Measurements from ENCODE around the gene MFSD2B.

Gene MFSD2B

DNA sequence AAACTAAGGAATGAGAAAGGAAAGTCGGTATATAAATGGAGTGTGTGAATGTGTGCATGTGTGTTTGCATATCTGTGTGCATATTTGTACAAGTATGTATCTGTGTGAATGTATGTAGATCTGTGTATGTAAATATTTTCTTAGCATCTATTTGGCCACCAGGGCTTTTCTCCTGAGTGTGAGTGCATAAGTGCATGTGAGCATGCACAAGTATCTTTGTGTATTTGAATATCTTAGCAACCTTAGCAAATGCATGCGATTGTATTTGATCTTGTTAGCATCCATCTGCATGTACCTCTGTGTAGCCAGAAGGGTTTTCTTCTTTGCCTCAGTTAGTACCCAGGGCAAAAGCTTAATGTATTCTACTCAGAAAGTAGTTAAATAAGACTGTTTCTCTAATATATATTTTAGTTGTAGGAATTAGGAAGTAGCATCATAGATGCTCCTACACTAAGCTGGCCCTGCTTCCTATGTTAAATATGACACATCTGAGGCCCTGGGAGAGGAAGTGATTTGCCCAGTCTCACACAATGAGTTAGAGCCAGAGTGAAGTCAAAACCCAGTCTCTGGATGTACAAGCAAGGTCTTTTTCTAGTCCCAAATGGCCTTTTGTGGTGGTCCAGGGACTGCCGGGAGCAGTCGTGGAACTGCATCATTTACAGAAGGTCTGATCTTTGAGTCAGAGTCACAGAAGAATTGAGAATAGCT is 48.8 kb downstream of the MFSD2B start:
- Histone ChIP-seq H3K36me3 (ENCODE audit: control insufficient read depth, insufficient read depth, low read length) (peaks cover 11% of the 10 kb centered on the region), H3K9me3 (ENCODE audit: control insufficient read depth, insufficient read depth, low read length) (no peaks in the 10 kb centered on the region), H3K9ac (ENCODE audit: low read depth, low read length) (no peak overlapping the region), H3K4me3 (ENCODE audit: low read depth, low read length) (no peak overlapping the region), H3K27me3 (ENCODE audit: control insufficient read depth, insufficient read depth, low read length) (no peaks in the 10 kb centered on the region), H3K4me1 (ENCODE audit: control insufficient read depth, insufficient read depth, low read length) (no peaks in the 10 kb centered on the region)

DNA sequence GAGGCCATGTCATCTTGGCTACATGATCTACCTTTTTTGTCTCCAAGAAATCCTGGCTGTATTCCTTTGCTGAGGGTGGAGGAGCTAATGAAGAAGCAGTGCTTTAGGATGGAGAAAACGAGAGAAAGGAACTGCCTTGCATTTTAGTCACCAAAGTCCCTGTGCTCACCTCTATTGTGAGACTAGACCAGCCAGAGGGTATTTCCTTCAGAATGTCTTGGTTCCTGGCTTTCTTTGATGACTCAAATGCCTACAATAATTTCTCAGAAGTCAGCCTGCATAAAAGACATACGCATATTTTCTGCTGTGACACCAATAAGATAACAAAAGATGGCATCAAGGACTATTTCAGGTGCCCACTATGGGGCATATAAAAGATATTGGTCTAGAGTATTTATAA is 55.5 kb downstream of the MFSD2B start:
- H3K4me1 ChIP-seq (ENCODE audit: control insufficient read depth, insufficient read depth, low read length), result no peaks in the 10 kb centered on the region
- no peak overlapping the region for H3K4me3 ChIP-seq (ENCODE audit: low read depth, low read length)
- H3K36me3 ChIP-seq (ENCODE audit: control insufficient read depth, insufficient read depth, low read length), result peaks cover 11% of the 10 kb centered on the region

DNA sequence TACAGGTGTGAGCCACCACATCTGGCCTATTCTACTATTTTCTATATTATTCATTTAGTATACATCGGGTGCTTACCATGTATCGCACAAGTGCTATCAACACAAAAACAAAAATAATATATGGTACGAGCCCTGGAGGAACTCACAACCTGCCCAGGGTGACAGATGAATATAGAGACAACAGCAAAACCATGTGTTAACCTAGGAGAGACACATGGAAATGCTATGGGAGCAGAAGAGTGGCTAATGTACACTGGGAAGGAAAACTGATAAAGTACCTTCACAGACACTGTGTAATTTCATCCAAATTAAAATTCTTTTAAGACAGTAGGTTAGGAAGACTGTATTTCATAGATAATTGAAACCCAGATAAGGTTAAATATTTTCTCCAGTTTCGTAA is 62.4 kb downstream of the MFSD2B start:
- Histone ChIP-seq H3K9me3 (ENCODE audit: control insufficient read depth, insufficient read depth, low read length) (no peaks in the 10 kb centered on the region), H3K4me1 (ENCODE audit: control insufficient read depth, insufficient read depth, low read length) (no peaks in the 10 kb centered on the region), H3K4me3 (ENCODE audit: low read depth, low read length) (no peak overlapping the region), H3K36me3 (ENCODE audit: control insufficient read depth, insufficient read depth, low read length) (peaks cover 6% of the 10 kb centered on the region), H3K27me3 (ENCODE audit: control insufficient read depth, insufficient read depth, low read length) (no peaks in the 10 kb centered on the region), H3K9ac (ENCODE audit: low read depth, low read length) (no peak overlapping the region)

More for the DNA sequence above, 55.5 kb downstream of the MFSD2B start:
- H3K9me3 ChIP-seq (ENCODE audit: control insufficient read depth, insufficient read depth, low read length), result no peaks in the 10 kb centered on the region
- no peaks in the 10 kb centered on the region for H3K27me3 ChIP-seq (ENCODE audit: control insufficient read depth, insufficient read depth, low read length)
- H3K9ac ChIP-seq (ENCODE audit: low read depth, low read length), result no peak overlapping the region

DNA sequence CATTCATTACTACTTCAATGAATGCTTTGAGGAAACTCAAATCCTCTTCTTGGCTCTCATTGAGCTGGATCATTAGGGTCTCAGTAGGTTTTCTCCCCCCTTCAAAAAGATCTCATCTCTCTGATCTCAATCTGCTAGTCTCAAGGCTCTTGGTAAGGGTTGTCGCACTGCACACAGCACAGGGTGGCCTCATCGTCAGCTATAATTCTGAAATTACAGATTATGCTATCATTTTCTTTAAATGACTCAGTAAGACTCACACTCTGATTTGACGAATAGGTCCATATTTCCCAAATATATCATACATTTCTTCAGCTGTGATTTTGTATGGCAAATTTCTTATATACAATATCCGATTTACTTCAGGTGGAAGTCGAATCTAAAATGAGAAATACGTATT is 63.9 kb downstream of the MFSD2B start:
- H3K27me3 ChIP-seq (ENCODE audit: control insufficient read depth, insufficient read depth, low read length), result no peaks in the 10 kb centered on the region
- H3K4me3 ChIP-seq (ENCODE audit: low read depth, low read length), result no peak overlapping the region
- H3K4me1 ChIP-seq (ENCODE audit: control insufficient read depth, insufficient read depth, low read length), result no peaks in the 10 kb centered on the region
- H3K9ac ChIP-seq (ENCODE audit: low read depth, low read length), result no peak overlapping the region
- H3K9me3 ChIP-seq (ENCODE audit: control insufficient read depth, insufficient read depth, low read length), result no peaks in the 10 kb centered on the region
- peaks cover 6% of the 10 kb centered on the region for H3K36me3 ChIP-seq (ENCODE audit: control insufficient read depth, insufficient read depth, low read length)

DNA sequence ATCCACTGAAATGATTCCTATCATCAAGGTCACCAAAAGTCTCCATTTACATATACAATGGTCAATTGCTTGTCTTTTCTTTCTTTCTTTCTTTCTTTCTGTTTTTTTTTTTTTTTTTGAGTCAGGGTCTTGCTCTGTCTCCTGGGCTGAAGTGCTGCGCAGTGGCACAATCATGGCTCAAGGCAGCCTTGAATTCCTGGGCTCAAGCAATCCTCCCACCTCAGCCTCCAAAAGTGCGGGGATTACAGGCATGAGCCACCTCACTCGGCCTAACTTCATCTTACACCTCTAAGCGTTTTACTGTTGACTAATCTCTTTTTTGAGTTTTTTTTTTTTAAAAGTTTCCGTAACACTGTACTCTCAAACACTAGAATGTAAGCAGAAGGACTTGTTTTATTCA is 65.4 kb downstream of the MFSD2B start:
- H3K9ac ChIP-seq (ENCODE audit: low read depth, low read length), result peak overlapping the region; percentile 96
- no peaks in the 10 kb centered on the region for H3K4me1 ChIP-seq (ENCODE audit: control insufficient read depth, insufficient read depth, low read length)
- H3K27me3 ChIP-seq (ENCODE audit: control insufficient read depth, insufficient read depth, low read length), result no peaks in the 10 kb centered on the region
- peaks cover 6% of the 10 kb centered on the region for H3K36me3 ChIP-seq (ENCODE audit: control insufficient read depth, insufficient read depth, low read length)
- H3K9me3 ChIP-seq (ENCODE audit: control insufficient read depth, insufficient read depth, low read length), result no peaks in the 10 kb centered on the region
- peak overlapping the region; percentile 100 for H3K4me3 ChIP-seq (ENCODE audit: low read depth, low read length)

Data from iPS-15b (cell line).